Stimulated activated CD4-positive, alpha-beta T cell treated with anti-CD3 and anti-CD28 coated beads, Interleukin-12 subunit alpha, Interleukin-12 subunit beta, amount 100 ng/mL, for 24 hours (primary cell): ENCODE data around the gene IFT57.

Source experiments
- DNase-seq, 2 experiments: peaks; one replicate each; pipeline ENCODE4 v3.0.0-alpha.2; 2020; ENCODE audit warnings: low read depth in 2 of 2

Gene IFT57

DNA sequence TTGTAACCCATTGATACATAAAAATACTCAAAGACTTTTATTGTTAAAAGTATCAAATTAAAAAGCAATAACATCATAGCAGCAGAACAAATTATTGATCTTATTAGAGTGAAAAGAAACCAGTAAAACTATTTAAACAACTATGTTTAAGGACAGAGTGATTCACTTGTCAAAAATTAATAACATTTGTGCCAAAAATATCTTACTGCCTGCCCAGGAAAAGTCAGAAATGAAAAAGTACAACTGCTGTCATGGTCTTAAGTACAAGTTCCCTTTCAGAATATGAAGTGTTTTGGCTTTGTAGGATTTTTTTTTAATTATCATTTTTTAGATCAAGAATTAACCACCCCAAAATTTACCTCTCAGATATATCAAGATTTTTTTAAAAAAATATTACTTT is 3.4 kb downstream of the IFT57 start:
- no peak for DNase-seq

DNA sequence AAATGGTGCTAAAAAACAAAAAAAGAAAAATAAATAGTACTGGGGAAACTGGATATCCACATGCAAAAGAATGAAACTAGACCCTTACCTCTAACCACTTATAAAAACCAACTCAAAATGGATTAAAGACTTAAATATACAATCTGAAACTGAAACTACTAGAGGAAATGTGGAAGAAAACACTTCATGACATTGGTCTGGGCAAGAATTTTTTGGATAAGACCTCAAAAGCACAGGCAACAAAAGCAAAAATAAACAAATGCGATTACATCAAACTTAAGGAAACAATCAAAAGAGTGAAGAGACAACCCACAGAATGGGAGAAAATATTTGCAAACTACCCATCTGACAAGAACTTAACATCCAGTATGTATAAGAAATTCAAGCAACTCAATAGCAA is 6.4 kb downstream of the IFT57 start:
- DNase-seq = no peak

DNA sequence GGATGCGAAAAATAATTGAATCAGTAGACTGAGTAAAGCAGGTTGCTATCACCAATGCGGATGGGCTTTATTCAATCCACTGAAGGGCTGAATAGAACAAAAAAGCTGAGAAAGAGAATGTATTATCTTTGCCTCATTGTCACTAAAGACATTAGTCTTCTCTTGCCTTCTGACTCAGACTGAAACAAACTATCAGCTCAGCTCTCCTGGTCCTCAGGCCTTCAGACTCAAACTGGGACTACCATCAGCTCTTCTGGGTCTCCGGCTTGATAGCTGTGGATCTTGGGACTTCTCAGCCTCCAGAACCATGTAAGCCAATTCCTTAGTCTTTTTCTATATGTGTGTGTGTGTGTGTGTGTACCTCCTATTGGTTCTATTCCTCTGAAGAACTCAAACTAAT is 12.6 kb downstream of the IFT57 start:
- no peak for DNase-seq

DNA sequence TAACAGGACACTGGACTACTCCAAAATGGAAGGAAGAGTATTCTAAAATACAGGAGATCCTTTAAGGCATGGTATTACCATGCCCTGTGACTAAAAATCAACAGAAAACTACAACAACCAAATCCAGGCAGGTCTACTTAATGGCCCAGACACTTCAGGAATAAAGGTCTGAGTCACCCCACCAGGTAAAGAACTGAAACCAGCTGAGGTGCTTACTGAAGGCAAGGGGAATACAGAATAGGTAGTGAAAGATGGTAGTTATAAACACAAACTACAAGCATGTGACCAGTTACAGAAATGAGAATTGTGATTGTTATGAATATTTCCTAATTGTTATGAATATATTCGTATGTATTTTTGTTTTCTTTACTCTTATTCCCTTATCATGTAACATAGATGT is 13.4 kb downstream of the IFT57 start:
- DNase-seq = no peak

DNA sequence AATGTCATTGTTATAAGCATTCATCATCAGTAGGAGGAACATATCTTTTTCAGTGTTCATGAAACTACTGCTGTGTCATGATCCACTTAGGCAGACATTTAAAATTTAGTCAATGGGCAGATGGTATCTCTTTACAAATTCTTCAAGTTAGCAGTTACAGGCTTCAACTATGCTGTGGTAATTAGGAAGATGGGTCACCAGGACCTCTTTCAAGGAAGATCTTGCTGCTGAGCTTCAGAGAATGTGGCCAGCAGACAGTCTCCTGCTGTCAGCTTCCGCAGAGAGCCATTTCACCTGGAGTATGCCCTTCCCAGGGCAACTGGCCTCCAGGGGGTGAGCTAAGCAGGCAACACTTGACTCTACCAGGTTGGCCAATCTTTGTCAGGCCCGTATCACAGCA is 19.4 kb downstream of the IFT57 start:
- no peak for DNase-seq

DNA sequence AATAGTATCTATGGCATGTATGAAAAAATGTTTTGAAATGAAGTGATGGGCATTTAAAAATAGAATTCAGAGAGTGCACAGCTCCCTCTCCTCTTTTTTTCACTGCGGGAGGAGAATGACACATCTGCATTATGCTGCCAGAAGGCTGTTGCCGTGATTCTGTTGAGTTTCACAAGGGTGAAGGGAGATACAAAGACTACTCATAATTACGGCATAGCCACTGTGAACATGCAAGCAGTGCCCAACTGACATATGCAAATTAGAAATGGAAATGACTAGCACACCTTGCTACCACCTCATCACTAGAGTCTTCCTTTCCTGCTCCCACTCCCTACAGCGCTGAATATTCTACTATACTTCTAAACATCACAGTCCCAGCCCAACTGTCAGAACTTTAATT is 20.1 kb downstream of the IFT57 start:
- no peak for DNase-seq

DNA sequence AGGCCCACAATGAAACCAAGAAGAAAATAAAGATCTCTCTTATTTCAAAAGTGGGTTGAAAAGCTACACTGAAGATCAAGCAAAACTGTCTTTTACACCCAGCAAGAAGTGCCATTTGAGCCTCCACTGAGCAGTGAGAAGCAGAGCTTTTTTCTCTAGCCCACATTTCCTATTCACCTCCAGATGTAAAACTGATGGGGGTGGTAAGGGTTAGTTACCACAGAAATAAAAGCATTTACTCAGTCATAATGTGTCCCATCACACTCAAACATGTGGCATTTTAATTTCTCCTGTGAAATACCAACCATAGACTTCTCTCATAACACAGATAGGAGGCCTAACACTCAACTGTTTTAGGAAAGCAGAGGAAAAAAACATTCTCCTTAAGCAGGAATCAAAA is 21.0 kb downstream of the IFT57 start:
- no peak for DNase-seq

DNA sequence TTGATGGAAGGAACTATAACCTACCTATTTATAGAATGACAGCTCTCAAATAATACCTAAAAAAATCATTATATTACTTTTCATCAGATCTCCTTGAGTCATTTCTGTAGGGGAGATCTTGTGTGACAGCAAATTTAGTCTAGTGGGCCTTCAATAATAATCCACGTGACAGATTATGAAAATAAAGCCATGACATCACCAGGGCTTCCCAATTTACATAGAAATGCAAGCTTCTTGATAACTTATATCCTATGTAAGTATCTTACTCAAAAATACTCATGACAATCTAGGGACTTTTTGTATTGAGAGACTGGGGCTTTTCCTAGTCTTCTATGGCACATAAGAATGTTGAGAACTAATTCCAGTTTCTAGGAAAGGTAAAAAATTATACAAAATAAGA is 21.6 kb downstream of the IFT57 start:
- no peak for DNase-seq

DNA sequence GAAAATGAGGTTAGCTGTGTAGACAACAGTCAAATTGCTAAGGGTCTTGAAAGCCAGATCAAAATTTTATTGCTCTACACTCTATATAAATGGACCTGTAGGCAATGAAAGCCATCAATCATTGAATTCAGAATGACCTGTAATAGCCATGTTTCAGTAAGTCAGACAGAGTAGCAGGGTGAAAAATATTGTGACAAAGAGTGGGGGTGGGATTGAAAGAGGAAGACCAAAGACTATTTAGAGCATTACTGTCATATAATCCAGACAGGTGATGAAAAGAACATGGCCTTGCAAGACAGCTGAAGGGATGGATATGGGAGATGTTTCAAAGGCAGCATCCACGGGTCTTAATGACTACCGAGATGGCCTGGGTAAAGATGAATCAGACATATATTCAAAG is 22.2 kb downstream of the IFT57 start:
- DNase-seq = no peak

DNA sequence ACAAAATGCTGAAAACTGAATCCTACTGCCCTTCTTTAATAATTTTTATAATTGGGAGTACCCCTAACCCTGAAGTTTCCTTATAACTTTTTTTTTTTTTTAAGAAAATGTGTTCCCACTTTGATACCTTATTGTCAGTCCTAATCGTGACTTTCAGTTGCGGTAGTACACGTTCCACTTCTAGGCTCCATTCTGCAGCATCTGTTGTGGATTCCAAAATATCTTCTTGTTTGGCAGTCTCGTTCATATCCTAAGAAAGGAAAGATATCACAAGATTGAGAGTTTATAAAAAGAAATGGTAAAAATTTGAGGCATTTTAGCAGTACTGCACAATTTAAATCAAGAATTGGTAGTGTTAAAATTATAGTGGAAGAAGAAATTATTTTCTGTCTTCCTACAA is 30.8 kb downstream of the IFT57 start:
- DNase-seq = no peak

DNA sequence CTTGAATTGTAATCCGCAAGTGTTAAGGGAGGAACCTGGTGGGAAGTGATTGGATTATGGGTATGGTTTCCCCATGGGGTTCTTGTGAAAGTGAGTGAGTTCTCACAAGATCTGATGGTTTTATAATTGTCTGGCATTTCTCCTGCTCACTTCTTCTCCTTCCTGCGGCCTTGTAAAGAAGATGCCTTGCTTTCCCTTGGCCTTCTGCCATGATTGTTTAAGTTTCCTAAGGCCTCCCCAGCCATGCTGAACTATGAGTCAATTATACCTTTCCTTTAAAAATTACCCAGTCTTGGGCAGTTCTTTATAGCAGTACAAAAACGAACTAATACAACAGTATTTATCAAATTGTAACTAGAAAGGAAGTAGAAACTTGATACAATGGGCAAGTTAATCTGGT is 31.9 kb downstream of the IFT57 start:
- DNase-seq = no peak

DNA sequence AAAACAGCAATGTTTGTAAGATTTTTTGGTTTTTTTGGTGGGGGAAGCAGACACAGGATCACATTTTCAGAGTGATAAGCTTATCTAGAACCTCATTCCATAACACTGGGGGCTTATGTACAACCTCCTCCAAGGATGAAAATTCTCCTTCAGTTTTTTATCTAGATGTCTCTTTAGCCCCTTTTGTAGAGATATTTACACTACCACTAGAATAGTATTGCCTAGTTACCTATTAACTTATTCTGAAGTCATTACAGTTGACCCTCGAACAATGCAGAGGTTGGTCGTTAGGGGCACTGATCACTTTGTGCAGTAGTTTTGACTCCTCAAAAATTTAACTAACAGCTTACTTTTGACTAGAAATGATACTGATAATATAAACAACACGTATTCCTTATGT is 32.8 kb downstream of the IFT57 start:
- DNase-seq = no peak

DNA sequence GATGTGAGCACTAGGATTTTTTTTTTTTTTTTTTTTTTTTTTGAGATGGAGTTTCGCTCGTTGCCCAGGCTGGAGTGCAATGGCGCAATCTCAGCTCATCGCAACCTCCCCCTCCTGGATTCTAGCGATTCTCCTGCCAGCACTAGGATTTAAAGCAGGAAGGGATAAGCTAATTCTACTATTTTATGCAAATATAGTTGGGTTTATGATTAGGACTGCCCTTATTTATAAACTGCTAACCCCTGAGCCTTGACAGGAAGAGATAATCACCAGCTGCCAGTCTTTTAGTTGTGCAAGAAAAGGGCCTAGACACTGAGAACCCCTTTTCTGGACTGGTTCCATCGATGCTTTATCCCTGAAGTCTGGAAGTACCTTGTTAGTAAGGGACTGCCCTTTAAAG is 36.7 kb downstream of the IFT57 start:
- no peak for DNase-seq

DNA sequence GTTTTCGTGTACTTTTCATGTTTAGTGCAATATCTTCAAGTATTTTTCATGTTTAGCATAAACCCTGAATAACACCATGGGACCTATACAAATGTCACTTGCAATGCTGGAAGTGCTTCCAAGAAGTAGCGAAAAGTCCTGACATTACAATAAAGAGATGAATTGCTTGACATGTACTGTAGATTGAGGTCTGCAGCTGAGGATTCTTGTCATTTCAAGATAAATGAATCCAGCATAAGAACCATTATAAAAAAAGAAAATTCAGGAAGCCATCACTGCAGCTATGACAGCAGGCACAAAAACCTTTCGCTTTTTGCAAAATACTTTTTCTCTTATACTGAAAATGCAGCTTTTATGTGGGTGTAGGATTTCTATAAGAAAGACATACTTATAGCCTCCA is 37.4 kb downstream of the IFT57 start:
- no peak for DNase-seq

DNA sequence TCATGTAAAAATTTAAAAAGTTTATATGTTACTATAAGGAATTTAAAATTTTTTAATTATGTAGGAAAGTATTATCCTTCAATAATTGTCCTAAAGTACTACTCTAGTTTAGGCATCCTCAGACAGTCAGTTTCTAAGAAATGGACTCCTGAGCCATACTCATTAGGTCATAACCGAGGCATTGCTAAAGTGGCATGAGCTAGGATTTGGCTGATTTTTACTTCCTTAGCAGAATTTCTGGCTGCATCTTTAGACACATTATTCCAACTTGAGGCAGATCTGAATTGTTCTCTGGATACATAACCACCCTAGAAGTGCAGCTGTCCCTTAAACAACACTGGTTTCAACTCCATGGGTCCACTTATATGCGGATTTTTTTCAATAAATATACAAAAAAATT is 38.3 kb downstream of the IFT57 start:
- DNase-seq = no peak

DNA sequence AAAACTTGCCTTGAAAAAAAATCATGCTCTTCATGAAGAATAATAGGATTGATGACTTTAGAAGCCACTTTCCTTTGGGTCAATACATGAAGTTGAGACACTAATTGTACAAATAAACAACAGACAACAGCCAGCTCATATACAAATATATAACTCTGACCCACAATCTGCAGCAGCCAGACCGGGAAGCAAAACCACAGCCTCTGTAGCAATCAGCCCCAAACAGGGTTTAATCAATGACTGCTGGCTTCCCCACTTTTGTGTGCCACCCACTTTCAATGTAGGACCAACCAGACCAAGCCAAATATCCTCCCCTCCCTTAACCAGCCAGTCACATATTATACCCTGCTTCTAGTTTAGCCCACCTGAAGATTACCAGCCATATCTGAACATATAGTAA is 39.0 kb downstream of the IFT57 start:
- no peak for DNase-seq

DNA sequence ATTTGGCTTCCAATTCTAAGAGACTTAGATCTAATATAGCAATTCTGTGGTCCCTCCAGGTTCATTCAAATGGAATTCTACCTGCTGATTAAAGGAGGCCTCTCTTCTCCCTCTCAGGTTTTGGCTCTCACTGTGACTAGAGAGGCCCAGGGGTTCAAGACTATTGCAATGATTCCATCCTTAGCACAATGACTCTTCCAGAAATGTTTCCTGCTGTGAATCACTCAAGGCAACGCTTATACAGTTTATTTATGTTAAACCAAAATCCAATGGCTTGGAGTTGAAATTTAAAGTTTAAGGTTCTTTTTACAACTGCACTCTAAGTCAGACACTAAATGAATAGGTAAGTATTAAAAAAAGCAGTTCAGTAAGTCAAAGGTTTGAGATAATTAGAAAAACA is 39.9 kb downstream of the IFT57 start:
- DNase-seq = no peak

DNA sequence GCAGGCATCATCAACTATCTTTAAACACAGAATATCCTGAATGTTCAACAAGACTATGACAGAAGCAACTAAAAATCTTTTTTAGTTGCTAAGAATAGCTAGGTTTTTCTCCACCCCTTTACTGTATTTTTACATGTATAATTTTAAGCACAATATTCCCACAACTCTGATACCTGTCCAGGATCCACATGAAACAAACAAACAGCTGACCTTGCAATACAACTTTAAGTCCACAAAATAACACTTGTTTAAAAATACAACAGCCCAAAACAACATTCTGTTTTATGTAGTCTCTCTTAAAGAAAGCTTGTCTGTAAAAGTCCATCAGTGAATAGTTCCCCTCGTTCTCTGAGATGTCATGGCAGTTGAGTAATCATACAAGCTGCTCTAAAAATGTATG is 41.1 kb downstream of the IFT57 start:
- DNase-seq = no peak

DNA sequence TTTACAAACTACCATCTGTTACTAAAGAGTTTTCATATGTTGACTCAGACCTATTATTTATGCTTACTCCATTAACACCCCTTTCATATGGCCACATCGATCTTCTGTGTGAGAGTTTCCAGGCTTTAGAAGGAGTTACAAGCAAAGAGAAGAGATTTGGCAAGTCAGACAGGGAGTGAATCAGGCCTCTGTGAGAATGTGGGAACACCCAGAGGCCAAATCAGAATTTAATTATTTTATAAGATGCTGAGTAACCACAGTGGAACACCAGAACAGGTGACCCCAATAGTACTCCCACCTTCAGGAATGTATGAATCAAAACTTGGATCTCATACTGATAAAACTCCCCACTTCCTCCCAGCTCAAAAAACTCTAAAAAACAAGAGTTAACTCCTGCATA is 42.0 kb downstream of the IFT57 start:
- no peak for DNase-seq

DNA sequence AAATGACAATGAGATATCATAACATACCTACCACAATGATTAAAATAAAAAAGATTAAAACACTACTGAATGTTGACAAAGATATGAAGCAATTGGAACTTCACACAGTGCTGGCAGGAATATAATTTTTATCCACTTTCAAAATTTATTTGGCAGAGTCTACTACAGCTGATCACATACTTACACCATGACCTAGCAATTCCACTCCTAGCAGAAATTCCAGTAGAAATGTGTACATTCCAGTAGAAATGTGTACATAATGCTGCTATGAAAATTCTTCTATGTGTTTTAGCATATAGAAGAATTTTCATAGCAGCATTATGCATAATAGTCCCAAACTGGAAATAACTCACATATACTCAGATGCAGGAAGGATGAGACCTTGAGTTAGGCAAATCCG is 43.5 kb downstream of the IFT57 start:
- no peak for DNase-seq

DNA sequence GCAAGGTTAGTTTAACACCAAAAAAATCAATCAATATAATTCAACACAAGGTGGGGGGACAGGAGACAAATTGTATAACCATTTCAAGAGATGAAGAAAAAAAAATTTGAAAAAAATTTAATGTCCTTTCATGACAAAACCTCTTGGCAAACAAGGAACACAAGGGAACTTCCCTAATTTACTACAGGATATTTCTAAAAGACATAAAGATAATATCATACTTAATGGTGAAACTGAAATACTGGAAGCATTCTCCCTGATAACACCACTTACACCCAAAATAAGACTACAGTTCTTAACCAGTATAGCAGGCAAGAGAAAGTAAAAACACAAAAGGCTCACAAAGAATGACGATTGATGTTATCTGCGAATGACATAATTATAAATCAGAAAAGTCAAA is 44.7 kb downstream of the IFT57 start:
- no peak for DNase-seq

DNA sequence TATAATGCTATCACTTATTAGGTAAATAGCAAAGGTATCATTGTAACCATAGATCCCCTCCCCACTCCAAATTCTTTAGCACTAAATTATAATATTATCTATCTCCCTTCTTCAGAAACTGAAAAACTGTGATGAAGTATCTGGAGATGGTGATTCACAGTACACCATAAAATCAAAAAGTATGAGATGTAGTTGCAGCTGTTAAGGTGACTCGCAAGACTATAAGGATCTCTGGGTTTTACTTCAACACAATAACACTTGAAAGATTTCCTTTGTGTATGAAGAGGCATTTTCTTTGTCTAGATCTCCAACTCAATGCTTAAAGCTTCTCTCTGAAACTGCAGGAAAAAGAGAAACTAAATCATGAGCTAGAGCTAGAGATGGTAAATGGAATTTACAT is 46.9 kb downstream of the IFT57 start:
- no peak for DNase-seq

DNA sequence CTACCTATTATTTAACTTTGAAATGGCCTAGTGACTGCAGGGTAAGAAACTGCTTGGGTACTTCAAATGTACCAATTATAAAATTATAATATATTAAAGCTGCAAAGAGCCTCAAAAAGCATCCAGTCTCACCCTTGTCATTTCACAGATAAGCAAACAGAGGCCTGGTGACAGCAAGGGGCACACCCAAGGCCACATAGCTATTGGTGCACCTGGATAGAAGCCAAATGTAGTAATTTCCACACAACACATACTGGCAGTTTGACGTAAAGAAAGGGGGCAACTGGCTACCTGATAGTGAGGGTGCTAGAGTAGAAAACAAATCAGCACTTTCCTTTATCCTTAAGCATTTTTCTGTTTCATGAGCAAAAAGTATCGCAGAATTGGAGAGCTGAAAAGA is 51.1 kb downstream of the IFT57 start:
- no peak for DNase-seq

DNA sequence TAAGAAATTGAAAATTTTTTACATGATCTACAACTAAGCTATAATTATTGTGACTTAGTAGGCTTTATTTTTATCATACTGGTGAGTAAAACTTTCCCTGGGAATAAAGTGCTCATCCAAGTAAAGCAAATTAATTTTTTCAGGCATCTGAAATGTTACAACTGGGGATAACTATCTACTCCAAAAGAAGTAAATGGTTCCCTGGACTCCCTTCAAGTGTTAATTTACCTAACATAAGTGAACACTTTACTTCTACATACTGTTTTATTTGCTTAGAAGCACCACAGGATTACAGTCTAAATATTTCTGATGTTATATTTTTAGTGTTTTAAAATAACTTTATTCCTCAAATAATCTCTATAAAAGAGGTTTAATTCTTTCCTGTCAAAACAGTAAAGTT is 57.8 kb downstream of the IFT57 start:
- DNase-seq = no peak

DNA sequence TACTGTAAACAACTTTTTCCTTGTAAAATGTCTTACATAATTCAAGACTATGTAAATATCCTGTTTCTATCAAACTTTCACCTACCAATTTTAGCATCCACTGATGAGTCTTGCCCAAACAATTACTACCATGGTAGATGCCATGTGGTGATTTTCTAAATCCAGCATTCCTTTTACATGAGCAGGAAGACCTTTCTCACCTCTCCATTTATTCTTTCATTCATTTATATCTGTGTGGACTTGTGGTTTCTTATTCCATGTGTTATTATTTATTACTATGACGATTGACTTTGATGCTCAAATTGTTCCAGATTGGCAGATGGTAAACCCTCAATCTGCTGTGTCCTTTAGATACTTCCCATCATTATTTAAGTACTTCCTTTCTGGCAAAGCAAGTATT is 62.4 kb downstream of the IFT57 start:
- DNase-seq = no peak
